ENCODE data around the gene SP9.
"Not testable (repeated sequence)": the region's sequence is repeated elsewhere in the genome, so short reads cannot be mapped to it uniquely, and the experiment has no call there.

SP9 gene

GRCh38 chr2:174353004-174353403 lies 18.2 kb downstream of the SP9 start:
- no peak for TF ChIP-seq CTCF (IDR thresholded peaks at IDR 0.05; ENCODE audit: low read length, missing control alignments)
- DNase-seq (ENCODE audit: low read depth): no peak
- no peak overlapping the region for H3K4me3 ChIP-seq (replicated peaks; ENCODE audit: low read depth, low read length)

GRCh38 chr2:174356347-174356746 lies 21.6 kb downstream of the SP9 start:
- no peak overlapping the region for H3K4me3 ChIP-seq (replicated peaks; ENCODE audit: low read depth, low read length)
- TF ChIP-seq CTCF (IDR thresholded peaks at IDR 0.05; ENCODE audit: low read length, missing control alignments): no peak
- no peak for DNase-seq (ENCODE audit: low read depth)

GRCh38 chr2:174359663-174360062 lies 24.9 kb downstream of the SP9 start:
- not testable (repeated sequence) for DNase-seq (ENCODE audit: low read depth); H3K4me3 ChIP-seq (replicated peaks; ENCODE audit: low read depth, low read length)

GRCh38 chr2:174362949-174363348 lies 28.2 kb downstream of the SP9 start:
- TF ChIP-seq CTCF (IDR thresholded peaks at IDR 0.05; ENCODE audit: low read length, missing control alignments): no peak
- no peak for DNase-seq (ENCODE audit: low read depth)
- no peak overlapping the region for H3K4me3 ChIP-seq (replicated peaks; ENCODE audit: low read depth, low read length)

GRCh38 chr2:174363492-174364225 lies 28.9 kb downstream of the SP9 start:
- not testable (repeated sequence) for DNase-seq (ENCODE audit: low read depth); H3K4me3 ChIP-seq (replicated peaks; ENCODE audit: low read depth, low read length)

DNA sequence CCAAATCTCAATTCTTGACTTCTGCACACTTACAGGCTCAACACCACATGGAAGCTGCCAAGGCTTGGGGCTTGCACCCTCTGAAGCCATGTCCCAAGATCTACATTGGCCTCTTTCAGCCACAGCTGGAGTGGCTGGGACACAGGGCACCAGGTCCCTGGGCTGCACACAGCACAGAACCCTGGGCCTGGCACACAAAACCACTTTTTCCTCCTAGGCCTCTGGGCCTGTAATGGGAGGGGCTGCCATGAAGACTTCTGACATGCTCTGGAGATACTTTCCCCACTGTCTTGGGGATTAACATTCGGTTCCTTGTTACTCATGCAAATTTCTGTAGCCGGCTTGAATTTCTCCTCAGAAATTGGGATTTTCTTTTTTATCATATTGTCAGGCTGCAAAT lies 29.9 kb downstream of the SP9 start:
- no peak overlapping the region for H3K4me3 ChIP-seq (replicated peaks; ENCODE audit: low read depth, low read length)
- no peak for DNase-seq (ENCODE audit: low read depth)
- no peak for TF ChIP-seq CTCF (IDR thresholded peaks at IDR 0.05; ENCODE audit: low read length, missing control alignments)

- TF ChIP-seq CTCF (IDR thresholded peaks at IDR 0.05; ENCODE audit: low read length, missing control alignments): no peak
- no peak for DNase-seq (ENCODE audit: low read depth)
- H3K4me3 ChIP-seq (replicated peaks; ENCODE audit: low read depth, low read length): no peak overlapping the region
These were observed 30.8 kb downstream of the SP9 start for GRCh38 chr2:174365571-174365970.

DNA sequence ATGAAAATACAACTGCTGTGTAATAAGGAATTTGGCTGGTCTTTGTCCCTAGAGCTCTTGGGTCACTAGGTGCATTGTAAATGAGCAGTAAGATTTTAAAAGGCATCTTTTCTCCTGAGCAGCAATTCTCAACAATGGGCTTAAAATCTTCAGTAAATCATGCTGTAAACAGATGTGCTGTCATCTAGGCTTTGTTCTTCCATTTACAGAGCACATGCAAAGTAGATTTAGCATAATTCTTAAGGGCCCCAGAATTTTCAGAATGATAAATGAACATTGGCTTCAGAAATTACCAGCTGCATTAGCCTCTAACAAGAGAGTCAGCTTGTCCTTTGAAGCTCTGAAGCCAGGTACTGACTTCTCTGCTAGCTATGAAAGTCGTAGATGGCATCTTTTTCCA lies 33.9 kb downstream of the SP9 start:
- H3K4me3 ChIP-seq (replicated peaks; ENCODE audit: low read depth, low read length): no peak overlapping the region

More for the DNA sequence above, 33.9 kb downstream of the SP9 start:
- no peak for DNase-seq (ENCODE audit: low read depth)
- TF ChIP-seq CTCF (IDR thresholded peaks at IDR 0.05; ENCODE audit: low read length, missing control alignments): no peak

Measured in fibroblast of pulmonary artery (primary cell).